GM11168 (cell line): ENCODE measurements around the gene PKHD1.
"Not testable (repeated sequence)": the region's sequence is repeated elsewhere in the genome, so short reads cannot be mapped to it uniquely, and the experiment has no call there.

Source experiments
- in situ Hi-C: fragments of 300-500 bp; cut with MboI; formaldehyde crosslinking; loops from one replicate; pipeline ENCODE4 v1.12.0; 2022; ENCODE audit warnings: low sequenced_read_pairs; ENCODE audit not compliant: unreplicated experiment

Gene PKHD1

GRCh38 chr6:51951924-51952323 is 135.5 kb downstream of the PKHD1 start:
- in situ Hi-C loops: loop anchor here (10.0 kb wide), 1 partner anchor 87 kb away; no protein-coding TSS in a partner anchor

- in situ Hi-C loops: no loop called here
Observed at GRCh38 chr6:51949526-51949925, 137.9 kb downstream of the PKHD1 start.

- in situ Hi-C loops: not testable (repeated sequence)
Observed at GRCh38 chr6:51939695-51940094, 147.7 kb downstream of the PKHD1 start.

- in situ Hi-C loops: no loop called here
Observed at GRCh38 chr6:51936531-51937290, 150.7 kb downstream of the PKHD1 start.

GRCh38 chr6:51934098-51934497 is 153.3 kb downstream of the PKHD1 start:
- in situ Hi-C loops: no loop called here

GRCh38 chr6:51932956-51933355 is 154.5 kb downstream of the PKHD1 start:
- in situ Hi-C loops: no loop called here

- in situ Hi-C loops: no loop called here
Observed at GRCh38 chr6:51930602-51931001, 156.8 kb downstream of the PKHD1 start.

GRCh38 chr6:51929934-51930574 is 157.4 kb downstream of the PKHD1 start:
- in situ Hi-C loops: no loop called here

GRCh38 chr6:51928320-51928719 is 159.1 kb downstream of the PKHD1 start:
- in situ Hi-C loops: no loop called here

- in situ Hi-C loops: no loop called here
Observed at GRCh38 chr6:51927450-51927849, 160.0 kb downstream of the PKHD1 start.

GRCh38 chr6:51926125-51926524 is 161.3 kb downstream of the PKHD1 start:
- in situ Hi-C loops: no loop called here

GRCh38 chr6:51922479-51922878 is 164.9 kb downstream of the PKHD1 start:
- in situ Hi-C loops: not testable (repeated sequence)

- in situ Hi-C loops: not testable (repeated sequence)
Observed at GRCh38 chr6:51918347-51918746, 169.1 kb downstream of the PKHD1 start.

- in situ Hi-C loops: no loop called here
Observed at GRCh38 chr6:51915098-51915497, 172.3 kb downstream of the PKHD1 start.

- in situ Hi-C loops: no loop called here
Observed at GRCh38 chr6:51913265-51913664, 174.1 kb downstream of the PKHD1 start.

GRCh38 chr6:51910851-51911250 is 176.6 kb downstream of the PKHD1 start:
- in situ Hi-C loops: no loop called here

- in situ Hi-C loops: no loop called here
Observed at GRCh38 chr6:51908243-51908642, 179.2 kb downstream of the PKHD1 start.

GRCh38 chr6:51901766-51902764 is 185.3 kb downstream of the PKHD1 start:
- in situ Hi-C loops: no loop called here

GRCh38 chr6:51893366-51893765 is 194.0 kb downstream of the PKHD1 start:
- in situ Hi-C loops: no loop called here

GRCh38 chr6:51892750-51893149 is 194.7 kb downstream of the PKHD1 start:
- in situ Hi-C loops: no loop called here

- in situ Hi-C loops: no loop called here
Observed at GRCh38 chr6:51892339-51892738, 195.1 kb downstream of the PKHD1 start.
